ENCODE results near the gene CPN1. TPM values are rescaled to one million over a fixed set of nuclear protein-coding genes. Genes with fewer than 3 reads are reported as not detected.

The CPN1 gene
- total RNA-seq, 2 donors from 2014 or later: 0.85 TPM; not detected in 1

DNA sequence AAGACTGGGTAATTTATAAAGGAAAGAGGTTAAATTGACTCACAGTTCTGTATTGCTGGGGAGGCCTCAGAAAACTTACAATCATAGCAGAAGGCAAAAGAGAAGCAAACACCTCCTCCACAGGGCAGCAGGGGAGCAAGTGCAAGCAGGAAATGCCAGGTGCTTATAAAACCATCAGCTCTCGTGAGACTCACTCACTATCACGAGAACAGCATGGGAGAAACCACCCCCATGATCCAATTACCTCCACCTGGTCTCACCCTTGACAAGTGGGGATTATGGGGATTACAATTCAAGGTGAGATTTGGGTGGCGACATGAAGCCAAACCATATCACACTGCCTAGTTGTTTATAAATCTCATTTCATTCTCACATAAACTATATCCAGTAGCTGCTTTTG, 28.0 kb upstream of the CPN1 start:
- TF ChIP-seq POLR2A (IDR thresholded peaks at IDR 0.05) (no peak), POLR2AphosphoS5 (IDR thresholded peaks at IDR 0.05) (no peak)
- TF ChIP-seq, protein P1, sequence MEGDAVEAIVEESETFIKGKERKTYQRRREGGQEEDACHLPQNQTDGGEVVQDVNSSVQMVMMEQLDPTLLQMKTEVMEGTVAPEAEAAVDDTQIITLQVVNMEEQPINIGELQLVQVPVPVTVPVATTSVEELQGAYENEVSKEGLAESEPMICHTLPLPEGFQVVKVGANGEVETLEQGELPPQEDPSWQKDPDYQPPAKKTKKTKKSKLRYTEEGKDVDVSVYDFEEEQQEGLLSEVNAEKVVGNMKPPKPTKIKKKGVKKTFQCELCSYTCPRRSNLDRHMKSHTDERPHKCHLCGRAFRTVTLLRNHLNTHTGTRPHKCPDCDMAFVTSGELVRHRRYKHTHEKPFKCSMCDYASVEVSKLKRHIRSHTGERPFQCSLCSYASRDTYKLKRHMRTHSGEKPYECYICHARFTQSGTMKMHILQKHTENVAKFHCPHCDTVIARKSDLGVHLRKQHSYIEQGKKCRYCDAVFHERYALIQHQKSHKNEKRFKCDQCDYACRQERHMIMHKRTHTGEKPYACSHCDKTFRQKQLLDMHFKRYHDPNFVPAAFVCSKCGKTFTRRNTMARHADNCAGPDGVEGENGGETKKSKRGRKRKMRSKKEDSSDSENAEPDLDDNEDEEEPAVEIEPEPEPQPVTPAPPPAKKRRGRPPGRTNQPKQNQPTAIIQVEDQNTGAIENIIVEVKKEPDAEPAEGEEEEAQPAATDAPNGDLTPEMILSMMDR (IDR thresholded peaks at IDR 0.05): no peak
- H3K27ac ChIP-seq: no peak overlapping the region
- intact Hi-C loops (cut with DNase I): no loop called here
- H3K27me3 ChIP-seq (replicated peaks; ENCODE audit: insufficient read depth): no peaks in the 10 kb centered on the region
- no peaks in the 10 kb centered on the region for H3K9me3 ChIP-seq
- WGBS: 32% methylated on average over 3 of the region's 3 CpGs
- H3K4me1 ChIP-seq (replicated peaks): no peaks in the 10 kb centered on the region
- H3K4me3 ChIP-seq: no peak overlapping the region
- no peaks in the 10 kb centered on the region for H3K36me3 ChIP-seq
- no peak for DNase-seq (ENCODE audit: low spot score)

DNA sequence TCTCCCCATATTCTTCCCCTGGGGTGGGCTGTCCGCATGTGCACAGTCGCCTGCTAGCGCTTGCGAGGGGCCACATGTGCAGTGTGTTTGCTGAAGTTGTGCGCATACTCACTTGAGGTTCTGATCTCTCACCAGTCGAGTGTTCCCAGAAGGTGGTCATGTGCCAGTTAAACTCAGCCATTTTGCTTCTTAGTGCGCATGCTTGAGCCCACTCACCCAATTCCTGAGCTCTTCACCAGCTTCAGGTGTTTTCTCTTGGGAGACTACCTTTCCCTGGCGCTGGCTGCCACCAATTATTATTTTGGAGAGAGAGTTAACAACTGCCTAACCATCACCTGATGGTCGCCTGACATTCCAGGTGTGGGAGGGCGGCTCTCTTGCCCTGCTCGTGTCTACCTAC, 25.2 kb upstream of the CPN1 start:
- Histone ChIP-seq H3K4me3 (no peak overlapping the region), H3K9me3 (no peaks in the 10 kb centered on the region), H3K27me3 (replicated peaks; ENCODE audit: insufficient read depth) (no peaks in the 10 kb centered on the region), H3K36me3 (no peaks in the 10 kb centered on the region), H3K4me1 (replicated peaks) (no peaks in the 10 kb centered on the region), H3K27ac (no peak overlapping the region)
- intact Hi-C loops (cut with DNase I): no loop called here
- no peak for DNase-seq (ENCODE audit: low spot score)
- TF ChIP-seq POLR2A (IDR thresholded peaks at IDR 0.05) (no peak), POLR2AphosphoS5 (IDR thresholded peaks at IDR 0.05) (no peak)
- TF ChIP-seq, protein P1 (IDR thresholded peaks at IDR 0.05): no peak
- 80% methylated on average over 11 of the region's 11 CpGs for WGBS

DNA sequence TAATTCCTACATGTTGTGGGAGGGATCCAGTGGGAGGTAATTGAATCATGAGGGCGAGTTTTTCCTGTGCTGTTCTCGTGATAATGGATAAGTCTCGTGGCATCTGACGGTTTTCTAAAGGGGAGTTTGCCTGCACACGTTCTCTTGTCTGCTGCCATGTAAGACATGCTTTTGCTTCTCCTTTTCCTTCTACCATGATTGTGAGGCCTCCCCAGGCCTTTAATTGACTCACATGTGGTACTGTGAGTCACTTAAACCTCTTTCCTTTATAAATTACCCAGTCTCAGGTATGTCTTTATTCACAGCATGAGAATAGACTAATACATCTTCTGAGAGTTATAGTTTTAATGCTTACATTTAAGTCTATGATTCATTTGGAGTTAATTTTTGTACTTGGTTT, 22.6 kb upstream of the CPN1 start:
- H3K36me3 ChIP-seq: no peaks in the 10 kb centered on the region
- no peak for TF ChIP-seq POLR2AphosphoS5 (IDR thresholded peaks at IDR 0.05)
- 81% methylated on average over 5 of the region's 5 CpGs for WGBS
- no peaks in the 10 kb centered on the region for H3K27me3 ChIP-seq (replicated peaks; ENCODE audit: insufficient read depth)
- no peaks in the 10 kb centered on the region for H3K4me1 ChIP-seq (replicated peaks)
- H3K9me3 ChIP-seq: no peaks in the 10 kb centered on the region
- intact Hi-C loops (cut with DNase I): no loop called here
- no peak overlapping the region for H3K4me3 ChIP-seq
- DNase-seq (ENCODE audit: low spot score): no peak
- no peak overlapping the region for H3K27ac ChIP-seq

DNA sequence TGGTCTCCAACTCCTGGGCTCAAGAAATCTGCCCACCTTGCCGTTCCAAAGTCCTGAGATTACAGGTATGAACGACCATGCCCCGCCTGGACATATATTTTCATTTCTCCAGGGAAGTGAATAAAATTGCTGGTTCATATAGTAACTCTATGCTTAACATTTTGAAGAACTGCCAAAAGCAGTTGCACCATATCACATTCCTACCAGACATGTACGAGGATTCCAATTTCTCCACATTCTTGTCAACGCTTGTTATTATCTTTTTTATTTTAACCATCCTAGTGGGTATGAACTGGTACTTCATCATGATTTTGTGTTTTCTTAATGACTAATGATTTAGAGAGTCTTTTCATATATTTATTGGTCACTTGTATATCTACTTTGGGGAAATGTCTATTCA, 21.9 kb upstream of the CPN1 start:
- 93% methylated on average over 5 of the region's 5 CpGs for WGBS
- Histone ChIP-seq H3K27ac (no peak overlapping the region), H3K9me3 (no peaks in the 10 kb centered on the region), H3K27me3 (replicated peaks; ENCODE audit: insufficient read depth) (no peaks in the 10 kb centered on the region), H3K4me3 (no peak overlapping the region), H3K36me3 (no peaks in the 10 kb centered on the region), H3K4me1 (replicated peaks) (no peaks in the 10 kb centered on the region)
- no peak for TF ChIP-seq POLR2A (IDR thresholded peaks at IDR 0.05)
- TF ChIP-seq, protein P1 (IDR thresholded peaks at IDR 0.05): no peak
- DNase-seq (ENCODE audit: low spot score): no peak
- intact Hi-C loops (cut with DNase I): no loop called here

DNA sequence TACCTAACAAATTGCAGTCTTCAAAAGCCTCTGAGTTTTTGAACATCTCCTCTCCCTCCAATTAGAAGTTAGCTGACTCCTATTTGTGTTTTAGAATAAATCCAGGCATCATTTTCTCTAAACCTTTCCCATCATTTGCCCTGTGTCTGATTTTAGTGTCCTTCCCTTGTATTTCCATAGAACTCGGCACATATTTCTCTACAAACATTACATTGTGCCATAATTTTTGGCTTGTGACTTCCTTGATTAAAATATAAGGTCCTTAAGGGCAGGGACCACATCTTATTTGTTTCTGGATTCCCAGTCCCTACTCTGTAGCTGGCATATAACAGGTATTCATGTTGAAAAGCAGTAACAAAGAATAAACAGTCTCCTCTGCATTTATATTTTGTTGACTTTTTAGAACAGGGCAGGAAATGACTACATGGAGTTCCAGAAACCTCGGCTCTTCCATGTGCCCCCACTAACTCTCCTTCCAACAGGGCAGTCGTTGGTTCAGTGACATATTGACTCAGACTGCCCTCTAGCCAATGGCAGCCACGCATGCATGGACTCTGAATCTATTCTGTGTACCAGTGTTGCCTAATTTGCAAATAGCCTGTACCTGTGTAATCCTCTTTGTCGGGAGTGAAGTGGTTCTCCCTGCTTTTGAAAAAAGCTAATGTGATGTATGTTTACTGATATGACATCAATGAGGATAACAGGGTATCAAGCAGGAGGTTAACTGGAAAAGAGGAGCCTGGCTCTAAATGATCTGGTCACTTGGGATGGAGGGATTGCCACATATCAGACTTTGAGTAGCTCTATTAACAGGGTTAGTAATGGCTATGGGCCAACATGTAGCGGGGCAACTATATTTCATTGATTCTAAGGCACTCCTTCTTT, 19.8 kb upstream of the CPN1 start:
- H3K27ac ChIP-seq: no peak overlapping the region
- no peaks in the 10 kb centered on the region for H3K4me1 ChIP-seq (replicated peaks)
- no peaks in the 10 kb centered on the region for H3K36me3 ChIP-seq
- H3K27me3 ChIP-seq (replicated peaks; ENCODE audit: insufficient read depth): no peaks in the 10 kb centered on the region
- WGBS: 42% methylated on average over 6 of the region's 6 CpGs
- DNase-seq (ENCODE audit: low spot score): no peak
- TF ChIP-seq POLR2AphosphoS5 (IDR thresholded peaks at IDR 0.05) (no peak), POLR2A (IDR thresholded peaks at IDR 0.05) (no peak)
- TF ChIP-seq, protein P1 (IDR thresholded peaks at IDR 0.05): no peak
- intact Hi-C loops (cut with DNase I): no loop called here
- H3K4me3 ChIP-seq: no peak overlapping the region
- no peaks in the 10 kb centered on the region for H3K9me3 ChIP-seq
